T-helper 17 cell (primary cell): ENCODE data around the gene DENND5A. TPM values are rescaled to one million over a fixed set of nuclear protein-coding genes. Genes with fewer than 3 reads are reported as not detected.
"Not testable (repeated sequence)": the region's sequence is repeated elsewhere in the genome, so short reads cannot be mapped to it uniquely, and the experiment has no call there.

Experiments
- ATAC-seq: fragments of 150-1000 bp; cut with Tn5 transposase; 2 replicates; pipeline ENCODE4 v1.10.0; 2021; ENCODE audit warnings: mild to moderate bottlenecking, moderate library complexity
- DNase-seq, 3 donors: peaks; one replicate each; pipeline versions ENCODE4 v3.0.0 to v3.0.0-alpha.2; 2020 to 2021
- H3K9me3 ChIP-seq: one replicate; pipeline ENCODE4 v1.7.0; 2013; ENCODE audit warnings: low read length, mild to moderate bottlenecking; ENCODE audit not compliant: control insufficient read depth, poor library complexity, severe bottlenecking
- H3K27ac Mint-ChIP-seq: one replicate; pipeline ENCODE4 v1.8.0; 2022; ENCODE audit warnings: mild to moderate bottlenecking, moderate library complexity, mixed read lengths
- H3K27me3 Mint-ChIP-seq: one replicate; pipeline ENCODE4 v1.8.0; 2022; ENCODE audit warnings: mixed read lengths
- H3K36me3 Mint-ChIP-seq: one replicate; pipeline ENCODE4 v1.8.0; 2022; ENCODE audit warnings: low read depth, mixed read lengths
- H3K4me1 Mint-ChIP-seq: one replicate; pipeline ENCODE4 v1.8.0; 2022; ENCODE audit warnings: mild to moderate bottlenecking, mixed read lengths
- H3K4me3 Mint-ChIP-seq: one replicate; pipeline ENCODE4 v1.8.0; 2022; ENCODE audit warnings: mild to moderate bottlenecking, moderate library complexity, mixed read lengths
- total RNA-seq, 4 donors: library from RNA in 2 of 4; stranded (reverse) in 2 of 4; gene quantifications; one replicate each; pipeline ENCODE4 v1.2.3 and lab custom pipeline; 2022 to 2026

DENND5A gene
- total RNA-seq, 2 donors from 2014 or later = 66.3 to 96.5 TPM

DNA sequence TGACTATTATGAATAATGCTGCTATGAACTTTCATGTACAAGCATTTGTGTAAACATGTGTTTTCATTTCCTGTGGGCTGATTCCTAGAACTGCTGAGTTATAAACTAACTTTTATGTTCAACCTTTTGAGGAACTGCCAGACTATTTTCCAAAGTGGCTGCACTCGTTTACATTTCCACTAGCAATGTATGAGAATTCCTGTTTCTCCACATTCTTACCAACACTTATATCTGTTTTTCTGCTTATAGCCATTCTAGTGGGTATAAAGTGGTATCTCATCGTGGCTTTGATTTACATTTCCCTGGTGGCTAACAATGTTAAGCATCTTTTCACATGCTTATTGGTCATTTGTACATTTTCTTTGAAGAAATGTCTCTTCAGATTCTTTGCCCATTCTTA is 138.5 kb downstream of the DENND5A start:
- H3K27me3 Mint-ChIP-seq = no peaks in the 10 kb centered on the region
- peaks cover 10% of the 10 kb centered on the region for H3K4me1 Mint-ChIP-seq
- no peak overlapping the region for H3K27ac Mint-ChIP-seq
- ATAC-seq = no peak
- H3K4me3 Mint-ChIP-seq = no peak overlapping the region
- peaks cover 4% of the 10 kb centered on the region for H3K36me3 Mint-ChIP-seq
- no peak for DNase-seq
- no peaks in the 10 kb centered on the region for H3K9me3 ChIP-seq

DNA sequence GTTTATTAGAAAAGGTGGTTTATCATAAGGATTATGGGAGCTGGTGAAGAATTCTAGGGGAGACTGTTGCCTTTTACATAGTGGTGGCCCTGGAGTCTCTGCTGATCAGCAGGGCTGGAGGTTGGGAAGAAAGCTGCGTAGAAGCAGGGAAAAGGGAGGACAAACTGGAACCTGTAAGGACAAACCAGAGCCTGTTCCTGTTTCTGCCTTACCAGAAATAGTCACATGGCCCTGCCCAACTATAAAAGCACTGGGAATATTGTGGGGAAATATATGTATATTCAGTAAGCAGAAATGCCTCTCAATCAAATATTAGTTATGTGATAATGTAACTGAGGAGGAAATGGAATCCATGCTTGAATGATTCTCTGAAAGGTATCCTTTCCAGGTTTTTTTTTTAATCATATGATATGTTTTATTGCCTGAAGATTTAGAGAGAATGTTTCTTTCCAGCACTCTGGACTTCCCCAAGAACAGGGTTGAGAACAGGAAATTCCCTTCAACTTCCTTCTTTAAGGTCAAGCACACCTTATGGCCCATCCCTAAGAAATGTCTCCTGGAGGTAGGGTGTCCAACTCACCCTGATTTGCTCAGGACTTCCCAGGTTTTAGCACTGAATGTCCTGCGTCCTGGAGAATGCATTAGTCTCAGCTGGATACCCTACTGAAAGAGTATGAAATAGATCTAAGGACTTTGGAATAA is 139.8 kb downstream of the DENND5A start:
- H3K27me3 Mint-ChIP-seq = peaks cover 4% of the 10 kb centered on the region
- no peaks in the 10 kb centered on the region for H3K9me3 ChIP-seq
- no peak overlapping the region for H3K4me3 Mint-ChIP-seq
- no peak overlapping the region for H3K27ac Mint-ChIP-seq
- H3K36me3 Mint-ChIP-seq = peaks cover 3% of the 10 kb centered on the region
- peaks cover 7% of the 10 kb centered on the region for H3K4me1 Mint-ChIP-seq
- ATAC-seq = no peak
- no peak for DNase-seq

DNA sequence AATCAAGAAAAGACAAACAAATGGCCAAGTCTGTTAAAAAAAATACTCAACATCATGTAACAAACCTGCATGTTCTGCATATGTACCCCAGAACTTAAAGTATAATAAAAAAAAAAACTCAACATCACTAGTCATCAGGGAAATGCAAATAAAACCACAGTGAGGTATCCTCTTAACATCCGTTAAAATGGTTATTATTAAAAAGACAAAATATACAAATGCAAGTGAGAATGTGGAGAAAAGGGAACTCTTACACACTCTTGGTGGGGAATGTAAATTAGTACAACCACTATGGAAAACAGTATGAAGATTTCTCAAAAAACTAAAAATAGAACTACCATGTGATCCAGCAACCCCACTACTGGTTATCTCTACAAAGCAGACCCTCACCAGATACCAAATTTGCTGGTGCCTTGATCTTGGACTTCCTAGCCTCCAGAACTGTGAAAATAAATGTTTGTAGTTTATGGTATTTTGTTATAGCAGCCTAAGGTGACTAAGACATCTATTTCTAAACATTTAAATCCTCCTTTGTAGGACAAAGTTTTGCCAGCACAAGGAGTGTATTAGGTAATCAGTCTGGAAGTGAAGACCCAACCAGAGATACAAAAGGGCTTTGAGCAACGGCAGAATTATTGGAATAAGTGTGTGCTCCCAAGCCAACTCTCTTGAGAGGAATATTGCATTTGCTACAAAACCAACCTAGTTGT is 141.4 kb downstream of the DENND5A start:
- no peak for DNase-seq
- H3K4me3 Mint-ChIP-seq = no peak overlapping the region
- peaks cover 4% of the 10 kb centered on the region for H3K27me3 Mint-ChIP-seq
- H3K36me3 Mint-ChIP-seq = peaks cover 3% of the 10 kb centered on the region
- no peaks in the 10 kb centered on the region for H3K9me3 ChIP-seq
- peaks cover 7% of the 10 kb centered on the region for H3K4me1 Mint-ChIP-seq
- ATAC-seq = no peak
- no peak overlapping the region for H3K27ac Mint-ChIP-seq

DNA sequence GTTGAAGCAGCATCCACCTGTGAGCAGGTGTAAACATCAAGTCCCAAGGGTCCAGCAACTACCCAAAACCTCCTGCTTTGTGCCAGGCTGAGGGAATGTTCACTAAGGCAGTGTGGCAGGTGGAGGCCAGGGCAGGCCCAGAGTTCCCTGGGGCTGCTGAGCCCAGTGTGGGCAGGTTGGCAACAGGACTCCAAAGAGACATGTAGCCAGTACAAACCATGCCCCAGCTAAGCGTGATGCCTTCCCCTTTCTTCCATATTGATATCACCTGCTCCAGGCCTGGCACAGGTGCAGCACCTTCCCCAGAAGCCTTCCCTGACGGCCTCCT is 143.7 kb downstream of the DENND5A start:
- Mint-ChIP-seq H3K36me3 (peaks cover 3% of the 10 kb centered on the region), H3K4me1 (peaks cover 1% of the 10 kb centered on the region), H3K4me3 (no peak overlapping the region), H3K27ac (no peak overlapping the region), H3K27me3 (peaks cover 4% of the 10 kb centered on the region)
- no peak for DNase-seq
- H3K9me3 ChIP-seq = no peaks in the 10 kb centered on the region
- ATAC-seq = no peak

DNA sequence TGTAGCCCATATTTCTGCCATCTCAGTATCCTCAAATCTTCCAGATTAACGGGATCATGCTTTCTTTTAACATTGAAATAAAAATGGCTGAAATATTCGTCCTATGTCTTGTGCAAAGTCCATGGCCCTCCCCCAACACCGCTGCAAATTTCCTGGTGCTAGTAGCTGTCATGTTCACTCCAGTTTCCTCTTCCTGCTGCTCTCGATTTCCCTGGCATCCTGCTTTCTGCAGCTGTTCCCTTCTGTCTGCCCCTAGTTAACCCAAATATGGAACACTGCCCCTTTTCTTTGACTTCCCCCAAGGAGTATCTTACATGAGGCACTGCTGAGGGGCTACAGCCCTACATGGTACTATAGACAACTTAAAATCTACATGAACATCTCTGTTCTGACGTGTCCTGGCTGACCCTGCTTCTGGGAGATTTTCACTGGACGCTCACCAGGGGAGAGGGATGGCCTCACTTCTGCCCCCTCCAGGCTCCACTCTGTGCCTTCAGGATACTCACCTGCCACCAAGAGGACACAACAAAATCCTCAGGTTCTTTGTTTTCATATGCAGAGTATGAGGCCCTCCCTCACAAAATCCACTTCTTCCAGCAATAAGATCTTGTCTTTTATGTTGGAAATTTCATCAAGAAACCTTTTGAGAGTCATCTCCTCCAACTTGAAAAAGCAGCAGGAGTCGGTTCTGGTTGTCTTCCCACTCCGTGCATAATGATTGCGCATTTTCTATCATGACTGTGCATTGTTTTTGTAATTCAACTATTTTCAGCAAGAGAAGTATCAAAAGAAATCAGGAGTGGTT is 144.3 kb downstream of the DENND5A start:
- ATAC-seq (no peak), DNase-seq (no peak)
- no peak overlapping the region for H3K27ac Mint-ChIP-seq
- H3K36me3 Mint-ChIP-seq = peaks cover 3% of the 10 kb centered on the region
- no peaks in the 10 kb centered on the region for H3K9me3 ChIP-seq
- peaks cover 6% of the 10 kb centered on the region for H3K27me3 Mint-ChIP-seq
- H3K4me3 Mint-ChIP-seq = no peak overlapping the region
- H3K4me1 Mint-ChIP-seq = no peaks in the 10 kb centered on the region

DNA sequence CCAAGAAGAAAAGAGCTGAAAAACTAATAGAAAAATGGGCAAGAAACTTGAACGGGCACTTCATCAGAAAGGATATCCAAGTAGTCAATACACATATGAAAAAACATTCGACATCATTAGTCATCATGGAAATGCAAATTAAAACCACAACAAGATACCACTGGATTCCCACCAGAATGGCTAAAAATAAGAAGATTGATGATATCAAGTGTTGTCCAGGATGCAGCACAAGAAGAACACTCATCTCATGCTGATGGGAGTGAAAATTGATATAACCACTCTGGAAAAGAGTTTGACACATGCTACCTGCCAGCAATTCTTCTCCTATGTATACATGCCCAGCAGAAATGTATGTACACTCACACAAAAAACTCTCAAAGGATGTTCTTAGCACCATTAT is 146.9 kb downstream of the DENND5A start:
- Mint-ChIP-seq H3K27ac (no peak overlapping the region), H3K36me3 (peaks cover 3% of the 10 kb centered on the region), H3K4me1 (no peaks in the 10 kb centered on the region), H3K4me3 (no peak overlapping the region), H3K27me3 (peaks cover 9% of the 10 kb centered on the region)
- H3K9me3 ChIP-seq = no peaks in the 10 kb centered on the region
- DNase-seq = no peak
- ATAC-seq = no peak

DNA sequence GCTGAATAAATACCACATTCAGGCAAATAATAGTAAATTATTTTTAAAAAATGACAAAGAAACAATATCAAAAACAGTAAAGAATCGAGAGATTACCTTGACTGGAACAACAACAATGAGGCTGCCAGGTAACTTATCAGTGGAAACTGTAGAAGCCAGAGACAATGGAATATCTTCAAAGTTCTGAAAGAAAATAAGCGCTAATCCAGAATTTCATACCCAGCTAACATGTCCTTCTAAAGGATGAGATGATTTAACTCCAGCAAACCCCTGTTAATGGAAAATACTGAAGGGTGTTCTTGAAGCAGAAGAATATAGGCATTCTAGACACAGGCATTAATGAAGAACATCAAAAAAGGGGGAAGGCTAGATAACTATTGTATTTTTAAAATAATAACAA is 153.1 kb downstream of the DENND5A start:
- ATAC-seq = no peak
- no peak for DNase-seq
- peaks cover 4% of the 10 kb centered on the region for H3K9me3 ChIP-seq
- H3K4me3 Mint-ChIP-seq = no peak overlapping the region
- H3K36me3 Mint-ChIP-seq = no peaks in the 10 kb centered on the region
- H3K27ac Mint-ChIP-seq = no peak overlapping the region
- H3K27me3 Mint-ChIP-seq = peaks cover 12% of the 10 kb centered on the region
- no peaks in the 10 kb centered on the region for H3K4me1 Mint-ChIP-seq

DNA sequence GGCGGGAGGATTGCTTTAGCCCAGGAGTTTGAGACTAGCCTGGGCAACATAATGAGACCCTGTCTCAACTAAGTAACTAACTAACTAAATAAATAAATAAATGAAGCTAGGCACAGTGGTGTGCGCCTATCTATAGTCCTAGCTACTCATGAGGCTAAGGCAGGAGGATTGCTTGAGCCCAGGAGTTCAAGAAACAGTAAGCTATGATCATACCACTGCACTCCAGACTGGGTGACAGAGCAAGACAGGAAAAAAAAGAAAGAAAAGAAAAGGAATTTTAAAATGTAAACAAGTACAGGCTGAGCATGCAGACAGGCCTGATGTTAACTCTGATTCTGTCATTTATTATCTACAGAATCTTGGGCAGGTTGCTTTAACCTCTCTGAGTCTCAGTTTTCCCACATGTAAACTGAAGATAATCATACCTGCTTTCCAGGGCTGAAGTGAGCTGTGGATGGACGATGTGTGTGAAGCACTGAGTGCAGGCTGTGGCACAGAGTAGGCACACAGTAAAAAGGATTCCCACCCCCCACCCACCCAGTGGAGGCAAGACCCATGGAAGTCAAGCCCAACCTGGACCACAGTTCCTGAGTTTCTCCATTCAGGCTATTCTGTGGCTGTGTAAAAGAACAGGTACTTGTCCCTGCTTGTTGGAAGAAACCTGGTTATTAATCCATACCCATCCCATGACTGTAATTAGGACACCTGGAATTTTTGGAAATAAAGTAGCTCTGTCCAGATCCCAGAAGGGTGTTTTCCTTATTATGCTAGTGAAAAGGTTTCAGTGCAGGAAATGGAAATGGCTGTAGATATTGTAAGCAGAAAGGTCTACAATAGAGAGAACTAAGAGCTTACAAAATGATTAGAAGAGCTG is 155.1 kb downstream of the DENND5A start:
- H3K4me3 Mint-ChIP-seq = no peak overlapping the region
- ATAC-seq (no peak), DNase-seq (no peak)
- H3K27me3 Mint-ChIP-seq = peaks cover 15% of the 10 kb centered on the region
- H3K9me3 ChIP-seq = peaks cover 4% of the 10 kb centered on the region
- no peaks in the 10 kb centered on the region for H3K36me3 Mint-ChIP-seq
- no peaks in the 10 kb centered on the region for H3K4me1 Mint-ChIP-seq
- H3K27ac Mint-ChIP-seq = no peak overlapping the region

DNA sequence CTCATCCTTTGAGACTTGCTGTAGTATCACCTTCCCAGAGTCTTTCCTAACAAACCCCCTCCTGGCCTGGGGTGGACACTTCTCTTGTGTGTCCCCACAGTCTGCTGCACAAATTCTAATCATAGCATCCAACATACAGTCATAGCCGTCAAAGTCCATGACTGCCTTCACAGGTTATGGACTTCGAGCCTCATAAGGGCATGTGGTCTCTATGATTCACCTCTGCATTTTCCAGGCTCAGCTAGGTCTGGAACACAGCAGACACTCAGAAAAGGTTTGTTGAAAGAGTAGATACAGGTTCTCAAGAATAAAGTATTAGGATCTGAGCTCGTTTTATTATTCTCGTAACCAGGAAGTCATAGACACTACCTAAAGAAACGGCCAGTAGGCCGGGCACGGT is 160.6 kb downstream of the DENND5A start:
- H3K27ac Mint-ChIP-seq = no peak overlapping the region
- no peak overlapping the region for H3K4me3 Mint-ChIP-seq
- no peaks in the 10 kb centered on the region for H3K9me3 ChIP-seq
- H3K4me1 Mint-ChIP-seq = no peaks in the 10 kb centered on the region
- no peaks in the 10 kb centered on the region for H3K36me3 Mint-ChIP-seq
- DNase-seq = no peak
- peaks cover 46% of the 10 kb centered on the region for H3K27me3 Mint-ChIP-seq
- no peak for ATAC-seq

DNA sequence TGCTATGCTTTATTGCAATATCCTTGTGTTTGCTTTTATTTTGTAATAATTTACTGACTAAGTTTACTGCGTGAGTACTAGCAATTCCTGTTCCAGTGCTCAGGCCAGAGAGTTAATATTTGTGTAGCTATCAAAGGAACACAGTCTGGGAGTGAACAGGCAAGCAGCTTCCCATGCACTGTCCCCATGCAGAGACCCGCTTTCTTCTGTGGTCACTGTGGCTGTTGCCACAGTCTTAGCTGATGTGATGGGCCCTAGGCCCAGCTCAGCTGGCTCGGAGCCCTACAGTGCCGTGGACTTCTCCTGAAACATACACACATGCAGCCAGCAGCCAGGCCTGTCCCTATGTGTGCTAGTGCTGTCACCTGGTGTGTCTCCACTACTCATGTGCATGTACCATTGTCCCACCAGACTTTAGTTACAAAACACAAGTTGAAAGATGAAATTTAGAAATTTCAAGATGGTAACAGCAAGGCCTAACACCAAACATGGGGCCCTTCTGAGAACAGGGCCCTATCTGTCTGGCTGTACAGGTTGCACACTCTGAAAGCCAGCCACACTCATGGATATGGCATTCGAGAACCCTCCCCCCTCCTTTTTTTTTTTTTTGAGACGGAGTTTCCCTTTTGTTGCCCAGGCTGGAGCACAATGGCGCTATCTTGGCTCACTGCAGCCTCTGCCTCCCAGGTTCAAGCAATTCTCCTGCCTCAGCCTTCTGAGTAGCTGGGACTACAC is 161.4 kb downstream of the DENND5A start:
- ATAC-seq (no peak), DNase-seq (no peak)
- Mint-ChIP-seq H3K27ac (no peak overlapping the region), H3K4me1 (no peaks in the 10 kb centered on the region), H3K27me3 (peaks cover 52% of the 10 kb centered on the region), H3K4me3 (no peak overlapping the region), H3K36me3 (no peaks in the 10 kb centered on the region)
- H3K9me3 ChIP-seq = no peaks in the 10 kb centered on the region

DNA sequence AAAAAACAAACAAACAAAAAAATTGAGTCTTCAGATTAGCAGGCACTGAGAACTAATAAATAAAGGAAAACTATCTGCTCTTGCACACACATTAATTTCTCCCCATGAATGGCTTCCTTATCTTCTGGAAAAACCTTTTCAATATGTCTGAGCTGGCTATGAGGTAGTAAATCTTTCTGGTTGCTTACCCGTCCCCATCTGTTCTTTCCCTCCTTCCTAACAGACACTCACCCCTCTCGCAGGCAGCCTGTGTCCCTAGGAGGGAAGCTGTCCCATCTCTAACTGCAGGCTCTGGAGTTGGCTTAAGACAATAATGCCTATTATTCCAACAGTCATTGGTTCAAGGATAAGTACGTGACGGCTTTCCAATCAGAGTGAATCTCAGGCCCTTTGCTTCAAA is 165.5 kb downstream of the DENND5A start:
- H3K4me1 Mint-ChIP-seq = no peaks in the 10 kb centered on the region
- H3K27me3 Mint-ChIP-seq = peaks cover 64% of the 10 kb centered on the region
- H3K27ac Mint-ChIP-seq = no peak overlapping the region
- DNase-seq = no peak
- no peak overlapping the region for H3K4me3 Mint-ChIP-seq
- ATAC-seq = no peak
- H3K36me3 Mint-ChIP-seq = no peaks in the 10 kb centered on the region
- H3K9me3 ChIP-seq = no peaks in the 10 kb centered on the region

DNA sequence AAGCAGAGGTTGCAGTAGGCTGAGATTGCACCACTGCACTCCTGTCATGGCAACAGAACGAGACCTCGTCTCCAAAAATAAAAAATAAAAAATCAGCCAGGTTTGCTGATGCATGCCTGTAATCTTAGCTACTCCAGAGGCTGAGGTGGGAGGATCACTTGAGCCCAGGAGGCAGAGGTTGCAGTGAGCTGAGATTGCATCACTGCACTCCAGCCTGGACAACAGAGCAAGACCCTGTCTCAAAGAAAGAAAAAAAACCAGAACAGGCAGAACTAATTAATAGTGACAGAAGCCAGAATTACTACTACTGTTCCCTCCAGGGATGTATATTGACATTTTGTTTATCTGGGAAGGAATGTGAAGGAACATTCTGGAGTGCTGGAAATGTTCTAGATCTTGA is 166.7 kb downstream of the DENND5A start:
- DNase-seq, H3K9me3 ChIP-seq, ATAC-seq, H3K4me3 Mint-ChIP-seq, H3K4me1 Mint-ChIP-seq, H3K27ac Mint-ChIP-seq, H3K36me3 Mint-ChIP-seq: not testable (repeated sequence)
- H3K27me3 Mint-ChIP-seq = peaks cover 71% of the 10 kb centered on the region
